ENCODE measurements around the gene CD14.

GRCh38 chr5:140639148-140639981 lies 6.4 kb upstream of the CD14 start, which contains the start of gene TMCO6:
- peak; percentile 72 for TF ChIP-seq CTCF (conservative IDR thresholded peaks at IDR 0.05; ENCODE audit: low read depth, low read length)
- no peak for TF ChIP-seq EZH2 (IDR thresholded peaks at IDR 0.05; ENCODE audit: borderline replicate concordance, low read depth, low read length, poor library complexity, severe bottlenecking)
